ENCODE data around the gene CEP85L. TPM values are rescaled to one million over a fixed set of nuclear protein-coding genes. Genes with fewer than 3 reads are reported as not detected.

Gene CEP85L
- total RNA-seq = 2.2 and 3.3 TPM in 2 replicates

DNA sequence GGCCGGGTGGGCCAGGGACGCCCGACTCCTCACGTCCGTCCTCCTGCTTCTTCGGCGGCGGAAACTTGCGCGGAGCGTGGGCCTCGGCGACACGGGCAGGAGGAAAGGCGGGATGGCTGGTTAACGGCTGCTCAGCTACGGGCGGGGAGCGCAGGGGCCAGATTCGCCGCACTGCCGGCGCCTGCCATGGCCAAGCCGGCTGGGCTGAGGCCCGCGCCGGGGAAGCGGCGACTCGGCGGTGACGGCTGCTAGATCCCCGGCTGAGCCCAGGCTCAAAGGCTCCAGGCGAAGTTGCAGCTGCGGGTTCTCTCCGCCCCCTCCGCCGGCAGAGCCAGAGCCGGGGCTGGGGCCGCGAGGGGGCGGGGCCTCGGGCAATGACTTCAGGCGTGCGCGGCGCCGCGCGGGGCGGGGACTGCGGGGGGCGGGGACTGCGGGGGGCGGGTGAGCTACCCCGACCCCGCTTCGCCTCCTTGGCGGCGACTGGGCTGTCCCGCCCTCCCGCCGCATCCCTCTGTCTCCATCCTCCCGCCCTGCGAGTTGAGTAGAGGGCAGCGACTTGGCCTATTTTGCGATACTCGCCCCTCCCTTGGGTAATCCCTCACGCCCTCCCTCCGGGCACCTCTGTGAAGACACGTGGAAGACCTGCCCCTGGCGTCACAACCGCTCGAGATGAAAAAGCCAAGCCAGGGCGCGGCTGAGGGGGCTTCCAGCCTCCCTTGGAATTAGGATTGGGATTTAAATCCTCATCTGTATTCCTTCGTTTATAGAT is at the start of gene CEP85L:
CEP85L (minus strand) TSS at position 310 of the 769 bp plus-strand sequence. CDS start 322 bp downstream, outside the sequence.
- H3K4me3 ChIP-seq (ENCODE audit: low read depth, low read length) = peak within 1 kb of the TSS; percentile 90
- TF ChIP-seq, protein P1, sequence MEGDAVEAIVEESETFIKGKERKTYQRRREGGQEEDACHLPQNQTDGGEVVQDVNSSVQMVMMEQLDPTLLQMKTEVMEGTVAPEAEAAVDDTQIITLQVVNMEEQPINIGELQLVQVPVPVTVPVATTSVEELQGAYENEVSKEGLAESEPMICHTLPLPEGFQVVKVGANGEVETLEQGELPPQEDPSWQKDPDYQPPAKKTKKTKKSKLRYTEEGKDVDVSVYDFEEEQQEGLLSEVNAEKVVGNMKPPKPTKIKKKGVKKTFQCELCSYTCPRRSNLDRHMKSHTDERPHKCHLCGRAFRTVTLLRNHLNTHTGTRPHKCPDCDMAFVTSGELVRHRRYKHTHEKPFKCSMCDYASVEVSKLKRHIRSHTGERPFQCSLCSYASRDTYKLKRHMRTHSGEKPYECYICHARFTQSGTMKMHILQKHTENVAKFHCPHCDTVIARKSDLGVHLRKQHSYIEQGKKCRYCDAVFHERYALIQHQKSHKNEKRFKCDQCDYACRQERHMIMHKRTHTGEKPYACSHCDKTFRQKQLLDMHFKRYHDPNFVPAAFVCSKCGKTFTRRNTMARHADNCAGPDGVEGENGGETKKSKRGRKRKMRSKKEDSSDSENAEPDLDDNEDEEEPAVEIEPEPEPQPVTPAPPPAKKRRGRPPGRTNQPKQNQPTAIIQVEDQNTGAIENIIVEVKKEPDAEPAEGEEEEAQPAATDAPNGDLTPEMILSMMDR (conservative IDR thresholded peaks at IDR 0.05; ENCODE audit: low read depth, low read length) = no peak
- no peak for DNase-seq (ENCODE audit: low read depth)

DNA sequence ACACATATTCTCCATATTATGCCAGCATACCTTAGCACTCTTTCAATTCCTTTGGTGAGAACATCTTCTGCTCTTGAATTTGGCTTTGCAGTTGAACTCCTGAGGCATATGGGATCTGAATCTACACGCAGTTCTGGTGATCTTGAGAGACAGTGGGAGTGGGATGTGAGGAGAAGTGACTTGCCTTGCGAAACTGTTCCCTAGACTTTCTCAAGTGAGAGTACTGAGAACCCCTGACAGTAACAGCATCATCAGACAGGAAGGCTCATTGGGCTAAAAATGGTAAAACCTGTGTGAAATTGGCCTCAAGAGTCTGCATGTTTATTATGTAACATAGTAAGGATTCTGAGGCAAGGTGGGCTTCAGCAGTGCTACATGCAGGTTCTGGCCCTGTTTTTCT is 49.1 kb upstream of the CEP85L start:
- no peak for DNase-seq (ENCODE audit: low read depth)
- no peak overlapping the region for H3K4me3 ChIP-seq (ENCODE audit: low read depth, low read length)
- TF ChIP-seq, protein P1 (conservative IDR thresholded peaks at IDR 0.05; ENCODE audit: low read depth, low read length) = no peak

DNA sequence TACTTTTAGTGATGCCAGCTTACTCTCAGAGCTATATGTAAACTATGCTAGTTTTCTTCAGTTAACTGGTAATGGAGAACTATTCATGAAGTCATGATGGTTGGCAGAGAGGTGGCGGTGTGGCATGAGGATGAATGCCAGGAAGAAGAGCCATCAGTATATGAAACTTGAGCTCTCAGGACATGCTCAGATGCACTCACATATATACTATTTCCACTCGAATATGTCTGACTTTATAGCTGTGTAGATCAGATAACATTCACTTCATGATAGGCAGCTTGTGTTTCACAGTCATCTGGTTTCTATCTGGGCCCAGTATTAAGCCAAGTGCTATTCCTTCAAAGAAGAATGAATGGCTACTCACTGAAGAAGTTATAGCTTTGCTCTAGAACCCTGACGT is 46.2 kb upstream of the CEP85L start:
- H3K4me3 ChIP-seq (ENCODE audit: low read depth, low read length) = no peak overlapping the region
- TF ChIP-seq, protein P1 (conservative IDR thresholded peaks at IDR 0.05; ENCODE audit: low read depth, low read length) = no peak
- DNase-seq (ENCODE audit: low read depth) = no peak

DNA sequence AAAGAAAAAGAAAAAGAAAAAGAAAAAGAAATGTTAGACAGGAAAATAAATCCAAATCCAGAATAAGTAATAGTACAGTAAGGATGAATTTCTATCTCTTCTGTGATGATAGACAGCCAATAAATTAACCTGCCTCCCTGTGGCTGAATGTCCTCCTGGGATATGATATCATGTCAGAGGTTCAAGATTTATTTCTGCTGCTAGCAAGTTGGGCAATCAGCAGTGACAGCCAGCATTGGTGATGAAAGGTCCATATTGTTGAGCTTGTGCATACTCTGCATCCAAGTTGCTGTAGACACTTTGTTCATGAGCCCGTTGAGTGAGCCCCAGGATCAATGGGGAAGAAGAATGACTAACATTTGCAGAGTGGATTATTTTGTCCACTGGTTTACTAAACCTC is 44.9 kb upstream of the CEP85L start:
- no peak for DNase-seq (ENCODE audit: low read depth)
- TF ChIP-seq, protein P1 (conservative IDR thresholded peaks at IDR 0.05; ENCODE audit: low read depth, low read length) = no peak
- H3K4me3 ChIP-seq (ENCODE audit: low read depth, low read length) = no peak overlapping the region

DNA sequence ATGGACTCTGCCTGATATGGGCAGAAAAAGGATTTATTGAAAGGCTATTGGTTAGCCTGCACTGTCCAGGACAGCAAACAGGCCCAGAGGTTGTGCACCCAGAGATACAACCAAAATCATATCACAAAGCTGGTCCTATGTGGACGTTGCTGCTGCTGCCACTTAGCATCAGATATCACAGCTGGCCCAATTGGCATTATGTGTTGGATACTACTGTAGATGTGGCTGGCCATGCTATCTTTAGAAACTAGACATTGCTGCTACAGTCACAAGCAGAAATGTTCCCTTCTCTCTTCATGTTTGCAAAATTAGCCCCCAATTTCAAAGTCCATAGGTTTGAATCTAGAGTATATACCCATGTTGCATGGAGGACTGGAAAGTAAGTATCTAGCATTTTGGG is 42.2 kb upstream of the CEP85L start:
- TF ChIP-seq, protein P1 (conservative IDR thresholded peaks at IDR 0.05; ENCODE audit: low read depth, low read length) = no peak
- no peak overlapping the region for H3K4me3 ChIP-seq (ENCODE audit: low read depth, low read length)
- DNase-seq (ENCODE audit: low read depth) = no peak

DNA sequence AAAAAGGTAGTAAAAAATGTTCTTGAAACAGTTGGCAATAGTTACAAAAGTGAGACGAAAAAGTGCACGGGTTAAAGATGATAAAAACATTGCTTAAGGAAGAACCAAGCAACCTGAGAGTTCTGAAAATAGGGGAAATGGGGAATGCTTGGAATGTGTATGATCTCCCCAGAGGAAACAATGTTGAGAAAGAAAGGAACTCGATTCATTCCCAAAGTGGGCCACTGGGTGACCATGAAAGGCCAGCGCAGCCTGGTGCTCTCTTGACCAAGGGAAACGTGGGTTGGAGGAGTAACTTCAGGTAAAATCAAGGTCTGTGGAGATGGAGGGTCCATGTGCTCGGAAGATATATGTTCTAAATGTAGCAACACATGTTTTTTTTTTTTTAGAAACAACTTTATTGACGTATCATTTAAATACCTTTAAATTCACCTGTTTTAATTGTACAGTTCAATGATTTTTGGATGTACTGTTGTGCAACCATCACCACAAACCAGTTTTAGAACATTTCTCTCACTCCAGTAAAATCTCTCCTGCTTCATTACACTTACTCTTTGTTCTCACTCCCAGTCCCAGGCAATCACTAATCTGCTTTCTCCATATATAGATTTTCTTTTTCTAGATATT is 34.5 kb upstream of the CEP85L start:
- TF ChIP-seq, protein P1 (conservative IDR thresholded peaks at IDR 0.05; ENCODE audit: low read depth, low read length) = no peak
- no peak for DNase-seq (ENCODE audit: low read depth)
- H3K4me3 ChIP-seq (ENCODE audit: low read depth, low read length) = no peak overlapping the region

All from epithelial cell of proximal tubule (primary cell).